PC-9 (cell line): ENCODE measurements around the gene FUOM. TPM values are rescaled to one million over a fixed set of nuclear protein-coding genes. Genes with fewer than 3 reads are reported as not detected.

Experiments
- BruUV-seq: library from RNA; stranded (reverse); fragments of 400-500 nt; replicated peaks from 2 replicates; lab custom pipeline; 2021; lab: Mats Ljungman, UMichigan
- CTCF ChIA-PET: fragments of 300-600 bp; sonication (Branson Sonifier 250); formaldehyde crosslinking; loops from one replicate; lab custom pipeline; 2022; ENCODE audit warnings: antibody characterized with exemption; lab: Charles Lee
- POLR2A ChIA-PET: fragments of 300-600 bp; sonication (Branson Sonifier 250); formaldehyde crosslinking; loops from one replicate; lab custom pipeline; 2022; ENCODE audit warnings: antibody characterized with exemption; ENCODE audit not compliant: unreplicated experiment; lab: Charles Lee
- DNase-seq, 2 experiments: peaks; one replicate each; pipeline versions ENCODE4 v3.0.0 to v3.0.0-alpha.2; 2015 to 2022; ENCODE audit warnings: mixed read lengths in 1 of 2
- H2AFZ ChIP-seq: fragments of 200-600 bp; sonication (generic); 2 replicates; pipeline ENCODE4 v1.8.1; 2017; ENCODE audit warnings: antibody characterized with exemption
- H3F3A ChIP-seq: fragments of 200-600 bp; sonication (generic); 2 replicates; pipeline ENCODE4 v1.8.1; 2017; ENCODE audit warnings: antibody characterized with exemption, mild to moderate bottlenecking, low read depth; ENCODE audit not compliant: insufficient read depth
- H3K27ac ChIP-seq: fragments of 200-600 bp; sonication (generic); 2 replicates; pipeline ENCODE4 v1.6.1; 2016; ENCODE audit warnings: mixed run types
- H3K27me3 ChIP-seq: fragments of 200-600 bp; sonication (generic); 2 replicates; pipeline ENCODE4 v1.6.1; 2016; ENCODE audit warnings: low read depth, mixed run types; ENCODE audit not compliant: insufficient read depth
- H3K36me3 ChIP-seq: fragments of 200-600 bp; sonication (generic); 2 replicates; pipeline ENCODE4 v1.6.1; 2016; ENCODE audit warnings: low read depth, mixed run types
- H3K4me1 ChIP-seq: fragments of 200-600 bp; sonication (generic); replicated peaks from 2 replicates; pipeline ENCODE4 v1.6.1; 2016; ENCODE audit warnings: mixed run types; ENCODE audit not compliant: insufficient read depth
- H3K4me2 ChIP-seq: fragments of 200-600 bp; sonication (generic); 2 replicates; pipeline ENCODE4 v1.6.1; 2017; ENCODE audit warnings: mixed run types
- H3K4me3 ChIP-seq: fragments of 200-600 bp; sonication (generic); 2 replicates; pipeline ENCODE4 v1.6.1; 2016; ENCODE audit warnings: mixed run types
- H3K79me2 ChIP-seq: fragments of 200-600 bp; sonication (generic); 2 replicates; pipeline ENCODE4 v1.6.1; 2017; ENCODE audit warnings: low read depth, mixed run types
- H3K9me2 ChIP-seq: fragments of 200-600 bp; sonication (generic); 2 replicates; pipeline ENCODE4 v1.8.1; 2017; ENCODE audit warnings: mild to moderate bottlenecking; ENCODE audit not compliant: insufficient read depth
- H3K9me3 ChIP-seq: fragments of 200-600 bp; sonication (generic); 2 replicates; pipeline ENCODE4 v1.8.1; 2016; ENCODE audit warnings: low read depth; ENCODE audit not compliant: insufficient read depth
- H4K20me1 ChIP-seq: fragments of 200-600 bp; sonication (generic); 2 replicates; pipeline ENCODE4 v1.8.1; 2017; ENCODE audit not compliant: insufficient read depth
- EZH2 ChIP-seq: fragments of 200-600 bp; sonication (generic); IDR thresholded peaks from 2 replicates; pipeline ENCODE4 v1.8.0; 2017; ENCODE audit warnings: antibody characterized with exemption, low read depth
- intact Hi-C: fragments of 100-400 bp; cut with micrococcal nuclease; formaldehyde crosslinking; loops from one replicate; pipeline ENCODE4 v1.10.0; 2022; ENCODE audit not compliant: unreplicated experiment
- total RNA-seq: library from RNA; stranded (reverse); gene quantifications from 2 replicates; pipeline ENCODE4 v1.2.3, GENCODE V29; 2021
- TF ChIP-seq, protein P1 (sequence below): fragments of 200-600 bp; sonication (generic); conservative IDR thresholded peaks from 2 replicates; pipeline ENCODE4 v1.6.1; 2017; ENCODE audit warnings: mixed run types, antibody characterized with exemption, mild to moderate bottlenecking, moderate library complexity

Gene FUOM
- total RNA-seq, 1 experiment from 2014 or later = 7.4 TPM

DNA sequence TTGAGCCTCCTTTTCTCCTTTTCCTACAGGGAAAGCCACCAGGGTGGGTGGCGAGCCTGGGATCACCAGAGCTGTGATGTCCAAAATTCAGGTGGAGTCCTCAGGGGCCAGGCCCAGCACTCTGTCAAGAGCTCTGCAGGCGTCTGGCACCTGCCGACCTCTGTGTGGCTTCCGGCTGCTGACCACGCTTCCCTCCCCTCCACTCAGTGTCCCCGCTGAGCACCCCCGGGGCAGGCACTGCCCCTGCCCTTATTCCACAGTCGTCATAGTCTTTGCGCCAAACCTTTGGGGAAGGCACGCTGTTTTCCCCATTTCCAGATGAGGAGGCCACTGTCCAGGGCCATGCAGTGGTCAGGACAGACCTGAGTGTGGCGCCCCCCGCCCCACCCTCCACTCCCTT is 43.7 kb upstream of the FUOM start:
- Histone ChIP-seq H3K4me1 (no peaks in the 10 kb centered on the region), H3K9me2 (no peaks in the 10 kb centered on the region), H4K20me1 (no peaks in the 10 kb centered on the region), H3F3A (no peaks in the 10 kb centered on the region), H3K4me3 (no peak overlapping the region), H3K4me2 (no peak overlapping the region), H3K79me2 (0 out of 2 replicates have a peak, but pooled peaks cover 5% of the 10 kb centered on the region), H3K27ac (no peak overlapping the region), H3K9me3 (no peaks in the 10 kb centered on the region), H2AFZ (no peak overlapping the region), H3K36me3 (no peaks in the 10 kb centered on the region; the same call in 1 of the 2 replicates), H3K27me3 (no peaks in the 10 kb centered on the region)
- intact Hi-C loops = no loop called here
- BruUV-seq = no TSS peak
- POLR2A ChIA-PET = no interaction called here
- TF ChIP-seq, protein P1, sequence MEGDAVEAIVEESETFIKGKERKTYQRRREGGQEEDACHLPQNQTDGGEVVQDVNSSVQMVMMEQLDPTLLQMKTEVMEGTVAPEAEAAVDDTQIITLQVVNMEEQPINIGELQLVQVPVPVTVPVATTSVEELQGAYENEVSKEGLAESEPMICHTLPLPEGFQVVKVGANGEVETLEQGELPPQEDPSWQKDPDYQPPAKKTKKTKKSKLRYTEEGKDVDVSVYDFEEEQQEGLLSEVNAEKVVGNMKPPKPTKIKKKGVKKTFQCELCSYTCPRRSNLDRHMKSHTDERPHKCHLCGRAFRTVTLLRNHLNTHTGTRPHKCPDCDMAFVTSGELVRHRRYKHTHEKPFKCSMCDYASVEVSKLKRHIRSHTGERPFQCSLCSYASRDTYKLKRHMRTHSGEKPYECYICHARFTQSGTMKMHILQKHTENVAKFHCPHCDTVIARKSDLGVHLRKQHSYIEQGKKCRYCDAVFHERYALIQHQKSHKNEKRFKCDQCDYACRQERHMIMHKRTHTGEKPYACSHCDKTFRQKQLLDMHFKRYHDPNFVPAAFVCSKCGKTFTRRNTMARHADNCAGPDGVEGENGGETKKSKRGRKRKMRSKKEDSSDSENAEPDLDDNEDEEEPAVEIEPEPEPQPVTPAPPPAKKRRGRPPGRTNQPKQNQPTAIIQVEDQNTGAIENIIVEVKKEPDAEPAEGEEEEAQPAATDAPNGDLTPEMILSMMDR = no peak
- TF ChIP-seq EZH2 = no peak
- DNase-seq = no peak
- CTCF ChIA-PET = no interaction called here

DNA sequence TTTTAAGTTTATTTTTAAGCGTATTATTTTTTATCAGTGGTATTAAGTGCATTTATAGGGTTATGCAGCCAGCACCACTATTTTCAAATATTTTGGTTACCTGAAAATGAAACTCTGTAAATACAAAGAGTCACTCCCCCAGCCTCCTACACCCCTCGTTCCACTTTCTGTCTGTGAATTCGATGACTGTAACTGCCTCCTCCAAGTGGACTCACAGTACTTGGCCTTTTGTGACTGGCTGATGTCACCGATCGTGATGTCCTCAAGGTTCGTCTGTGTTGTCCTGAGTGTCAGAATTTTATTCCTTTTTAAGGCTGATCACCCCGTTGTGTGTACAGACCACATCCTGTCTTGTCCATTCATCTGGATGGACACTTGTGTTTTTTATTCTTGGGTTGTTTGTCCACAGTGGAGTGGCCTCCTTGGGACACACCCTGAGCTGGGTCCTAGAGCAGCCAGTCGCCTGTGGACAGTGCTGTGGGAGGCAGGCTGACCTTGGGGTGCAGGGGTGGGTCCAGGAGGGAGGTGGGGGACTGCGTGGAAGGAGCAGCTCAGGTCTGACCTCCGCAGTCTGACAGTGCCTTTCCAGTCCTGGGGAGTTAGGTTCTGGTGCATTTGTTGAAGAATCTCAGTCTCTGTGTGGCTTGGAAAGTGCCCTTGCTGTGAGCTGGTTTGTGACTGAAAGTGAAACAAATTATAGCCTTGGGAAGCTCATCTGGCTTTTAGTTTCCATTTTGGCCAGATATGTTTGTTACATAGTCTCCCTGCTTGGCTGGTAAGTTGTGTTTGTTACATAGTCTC is 43.0 kb upstream of the FUOM start:
- Histone ChIP-seq H3F3A (no peaks in the 10 kb centered on the region), H3K9me3 (no peaks in the 10 kb centered on the region), H3K36me3 (no peaks in the 10 kb centered on the region; the same call in 1 of the 2 replicates), H3K27me3 (no peaks in the 10 kb centered on the region), H2AFZ (no peak overlapping the region), H3K4me3 (no peak overlapping the region), H3K4me1 (no peaks in the 10 kb centered on the region), H3K4me2 (no peak overlapping the region), H3K27ac (no peak overlapping the region), H3K79me2 (peaks cover 11% of the 10 kb centered on the region), H3K9me2 (no peaks in the 10 kb centered on the region), H4K20me1 (no peaks in the 10 kb centered on the region)
- DNase-seq = no peak
- ChIA-PET POLR2A (no interaction called here), CTCF (interaction anchor here (0.6 kb wide), 1 partner anchor 106 kb away, joined by 15 read pairs; no protein-coding TSS in a partner anchor)
- intact Hi-C loops = no loop called here
- BruUV-seq = no TSS peak
- no peak for TF ChIP-seq EZH2
- TF ChIP-seq, protein P1 = no peak

DNA sequence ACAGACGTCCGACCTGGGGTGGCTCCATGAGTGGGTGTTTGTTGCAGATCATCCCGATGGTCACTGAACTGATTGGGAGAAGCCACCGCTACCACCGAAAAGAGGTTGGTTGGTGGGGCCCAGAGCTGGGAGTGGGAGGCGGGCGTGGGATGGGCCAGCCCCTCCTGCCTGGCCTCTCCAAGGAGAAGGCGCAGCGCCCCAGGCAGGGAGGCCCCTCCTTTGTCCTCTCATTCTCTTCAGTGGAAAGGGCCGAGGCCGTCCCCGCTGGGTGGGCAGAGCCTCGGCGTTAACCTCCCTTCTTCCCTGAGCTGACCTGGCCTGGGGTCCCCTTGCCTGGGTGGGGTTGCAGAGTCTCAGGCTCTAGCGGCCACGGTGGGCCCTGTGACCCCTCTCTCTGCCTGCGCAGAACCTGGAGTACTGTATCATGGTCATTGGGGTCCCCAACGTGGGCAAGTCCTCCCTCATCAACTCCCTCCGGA is 41.3 kb upstream of the FUOM start:
- no peaks in the 10 kb centered on the region for H3K9me2 ChIP-seq
- ChIA-PET CTCF (no interaction called here), POLR2A (interaction anchor here (0.5 kb wide), 1 partner anchor 124 kb away, joined by 3 read pairs; no protein-coding TSS in a partner anchor)
- no TSS peak for BruUV-seq
- intact Hi-C loops = loop anchor here (10.0 kb wide), 1 partner anchor 74 kb away; no protein-coding TSS in a partner anchor
- H3K4me3 ChIP-seq = no peak overlapping the region
- no peak for TF ChIP-seq EZH2
- no peak overlapping the region for H3K4me2 ChIP-seq
- peaks cover 27% of the 10 kb centered on the region for H3K79me2 ChIP-seq
- DNase-seq = no peak
- H2AFZ ChIP-seq = no peak overlapping the region
- no peaks in the 10 kb centered on the region for H3K27me3 ChIP-seq
- H4K20me1 ChIP-seq = no peaks in the 10 kb centered on the region
- H3F3A ChIP-seq = no peaks in the 10 kb centered on the region
- H3K9me3 ChIP-seq = no peaks in the 10 kb centered on the region
- H3K4me1 ChIP-seq = 0 out of 2 replicates have a peak, but pooled peaks cover 4% of the 10 kb centered on the region
- H3K36me3 ChIP-seq = no peaks in the 10 kb centered on the region
- H3K27ac ChIP-seq = no peak overlapping the region
